HG02610 (cell line): ENCODE measurements around the gene BTRC.

Experiments used
- ATAC-seq: cut with Tn5 transposase; IDR thresholded peaks from one replicate; pipeline ENCODE4 v1.9.1; 2021; ENCODE audit warnings: mild to moderate bottlenecking, moderate library complexity; ENCODE audit not compliant: unreplicated experiment

BTRC gene

DNA sequence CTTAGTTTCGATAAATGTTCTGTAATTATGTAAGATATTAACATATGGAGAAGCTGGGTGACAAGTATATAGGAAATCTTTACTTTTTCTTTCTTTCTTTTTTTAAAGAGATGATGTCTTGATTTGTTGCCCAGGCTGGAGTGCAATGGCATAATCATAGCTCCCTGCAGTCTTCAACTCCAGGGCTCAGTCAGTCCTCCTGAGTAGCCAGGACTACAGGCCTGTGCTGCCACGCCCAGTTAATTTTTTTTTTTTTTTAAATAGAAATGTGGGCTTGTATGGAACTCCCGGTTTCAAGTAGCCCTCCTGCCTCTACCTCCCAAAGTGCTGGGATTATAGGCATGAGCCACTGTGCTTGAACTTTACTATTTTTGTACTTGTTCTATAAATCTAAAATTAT lies 122.4 kb downstream of the BTRC start:
- ATAC-seq = no peak

GRCh38 chr10:101478956-101479355 lies 125.0 kb downstream of the BTRC start:
- no peak for ATAC-seq

- ATAC-seq = no peak
Observed at GRCh38 chr10:101481256-101481655, 127.3 kb downstream of the BTRC start.

DNA sequence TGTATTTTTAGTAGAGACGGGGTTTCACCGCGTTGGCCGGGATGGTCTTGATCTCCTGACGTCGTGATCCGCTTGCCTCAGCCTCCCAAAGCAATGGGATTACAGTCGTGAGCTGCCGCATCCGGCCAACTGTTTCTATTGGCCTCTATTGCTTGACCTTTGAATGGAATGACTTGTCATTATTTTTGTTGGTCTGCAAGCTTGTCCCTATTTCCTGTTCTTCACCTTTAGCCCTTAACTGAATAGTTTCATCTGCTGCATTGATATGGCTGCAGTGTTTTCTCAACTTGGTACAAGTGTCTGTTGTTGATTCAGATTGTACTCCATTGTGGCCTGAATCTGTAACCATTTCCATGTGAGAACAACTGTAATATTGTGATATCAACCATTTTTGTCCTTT lies 128.6 kb downstream of the BTRC start:
- ATAC-seq = no peak

GRCh38 chr10:101484175-101484745 lies 130.3 kb downstream of the BTRC start:
- ATAC-seq = no peak

DNA sequence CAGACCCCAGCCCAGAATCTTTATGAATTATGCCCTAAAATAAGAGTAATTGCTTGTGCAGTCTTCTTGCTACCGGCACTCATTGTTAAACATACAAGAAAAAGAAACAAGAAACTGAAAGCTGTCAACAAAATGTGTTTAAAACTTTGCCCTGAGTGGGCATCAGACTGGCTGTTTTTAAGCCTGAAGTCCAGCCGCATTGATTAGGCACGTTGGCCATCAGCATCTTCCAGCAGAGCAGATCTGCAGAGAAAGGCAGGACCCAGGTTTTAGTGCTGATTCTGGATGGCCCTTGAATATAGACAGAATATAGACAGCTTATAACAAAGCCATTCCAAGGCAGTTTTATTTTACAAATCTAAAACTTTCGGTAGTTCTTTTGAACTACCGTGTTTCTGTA lies 131.2 kb downstream of the BTRC start:
- ATAC-seq = no peak

DNA sequence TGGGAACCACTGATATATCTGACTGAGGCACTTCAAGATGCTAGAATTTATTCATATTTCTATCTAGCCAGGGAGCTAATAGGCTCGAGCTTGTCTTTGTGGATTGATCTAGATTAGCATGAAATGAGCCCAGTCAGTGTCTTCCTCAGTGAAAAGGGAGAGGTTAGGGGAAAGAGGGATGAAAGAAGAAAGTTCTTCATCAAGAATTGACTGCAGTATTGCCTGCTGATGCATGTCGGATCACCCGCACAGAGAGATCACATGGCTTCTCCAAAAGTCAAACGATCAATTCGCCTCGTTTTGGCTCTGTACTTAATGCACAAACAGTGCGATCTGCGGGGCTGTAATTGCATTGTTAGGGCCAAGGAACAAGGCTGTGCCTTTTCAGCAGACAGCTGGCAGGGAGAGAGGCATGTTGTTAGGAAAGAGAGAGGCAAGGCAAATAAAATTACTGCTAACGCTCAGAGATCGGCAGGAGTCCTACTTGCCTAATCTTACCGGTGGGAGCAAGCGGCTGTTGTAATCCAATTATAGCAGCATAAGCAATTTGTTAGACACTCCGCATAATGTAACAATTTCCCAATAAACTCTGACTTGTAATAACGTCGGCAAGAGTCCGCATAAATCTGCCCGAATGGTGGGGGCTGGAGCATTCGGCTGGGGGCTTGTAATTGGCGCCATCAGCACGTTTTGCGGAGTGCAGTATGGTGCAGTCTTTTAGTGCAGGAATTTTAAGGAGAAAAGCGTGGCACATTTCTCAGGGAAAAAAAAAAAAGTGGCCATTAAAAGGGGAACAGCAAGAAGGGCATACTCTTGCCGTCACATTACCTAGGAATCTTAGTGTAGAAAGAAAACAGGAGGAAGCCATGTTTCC lies 132.0 kb downstream of the BTRC start:
- ATAC-seq = no peak

DNA sequence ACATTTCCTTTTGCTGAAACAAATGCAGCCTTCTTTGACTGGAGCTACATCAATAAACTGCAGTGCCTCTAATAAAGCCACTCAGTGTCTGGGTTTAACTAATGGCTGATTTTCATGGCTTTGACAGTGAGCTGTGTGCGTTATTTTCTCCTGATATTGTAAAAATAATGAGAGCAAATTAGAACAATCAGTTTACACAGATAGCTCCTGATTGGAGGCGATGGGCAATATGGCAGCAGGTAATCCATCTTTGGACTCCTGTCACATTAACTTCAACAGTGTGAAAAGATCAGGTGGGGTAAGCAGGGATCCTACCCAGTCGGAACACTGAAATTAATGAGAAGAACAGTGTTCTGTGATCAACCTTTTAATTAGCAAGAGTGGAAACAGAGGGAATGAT lies 133.4 kb downstream of the BTRC start:
- no peak for ATAC-seq

DNA sequence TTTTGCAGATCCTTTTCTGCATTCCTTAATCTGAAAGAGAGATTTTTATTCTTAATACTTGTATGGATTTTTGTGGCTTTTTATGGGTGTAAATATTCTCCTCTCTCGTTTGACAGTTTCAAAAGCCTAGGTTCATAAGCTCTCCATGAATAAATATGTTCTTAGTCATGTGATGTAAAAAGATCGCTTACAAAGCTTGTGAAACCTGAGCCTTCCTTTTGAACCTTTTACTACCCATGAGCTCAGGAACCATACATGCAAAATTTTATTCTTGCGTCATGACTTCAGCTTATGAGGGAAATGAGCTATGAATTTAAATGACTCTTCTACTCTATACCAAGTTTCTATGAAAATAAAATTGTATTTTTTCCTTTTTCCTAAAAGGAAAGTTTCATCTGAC lies 135.4 kb downstream of the BTRC start:
- no peak for ATAC-seq

DNA sequence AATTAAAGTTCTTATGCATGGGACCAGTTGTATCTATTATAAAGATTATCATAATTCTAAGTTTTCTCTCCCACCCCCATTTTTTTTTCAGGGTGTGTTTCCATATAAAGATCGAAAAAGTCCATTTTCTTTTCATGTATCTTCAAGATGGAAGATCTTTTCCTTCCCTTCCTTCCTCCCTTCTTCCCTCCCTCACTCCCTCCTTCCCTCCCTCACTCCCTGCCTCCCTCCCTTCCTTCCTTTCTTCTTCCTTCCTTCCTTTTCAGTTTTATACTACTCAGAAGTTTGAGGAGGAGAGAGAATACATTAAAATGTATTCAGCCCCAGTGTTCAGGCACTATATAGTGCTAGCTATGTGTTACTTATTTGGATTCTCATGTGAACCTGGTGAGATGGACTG lies 136.1 kb downstream of the BTRC start:
- ATAC-seq = no peak

GRCh38 chr10:101492205-101492604 lies 138.2 kb downstream of the BTRC start:
- no peak for ATAC-seq

DNA sequence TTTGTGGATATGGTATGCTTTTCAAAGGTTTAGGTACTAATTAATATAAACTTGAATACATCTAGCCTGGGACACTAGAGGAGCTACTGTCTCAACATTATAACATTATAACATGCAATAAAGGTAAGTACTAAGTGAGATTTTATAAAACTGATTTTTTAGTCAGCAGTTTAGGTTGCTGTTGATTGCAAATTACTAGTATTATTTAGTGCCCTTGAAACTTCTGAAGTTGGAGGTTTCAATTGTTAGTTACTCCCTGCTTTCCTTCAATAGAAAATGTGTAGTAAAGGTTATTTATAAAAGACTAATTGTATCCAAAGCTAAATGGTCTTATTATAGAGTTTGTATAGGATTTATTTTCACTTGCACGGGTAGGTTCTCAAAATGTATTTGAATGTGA lies 138.8 kb downstream of the BTRC start:
- no peak for ATAC-seq

GRCh38 chr10:101493249-101493648 lies 139.3 kb downstream of the BTRC start:
- ATAC-seq = no peak

- ATAC-seq = no peak
Observed at GRCh38 chr10:101493782-101494281, 139.9 kb downstream of the BTRC start.

GRCh38 chr10:101494650-101495049 lies 140.7 kb downstream of the BTRC start:
- no peak for ATAC-seq

DNA sequence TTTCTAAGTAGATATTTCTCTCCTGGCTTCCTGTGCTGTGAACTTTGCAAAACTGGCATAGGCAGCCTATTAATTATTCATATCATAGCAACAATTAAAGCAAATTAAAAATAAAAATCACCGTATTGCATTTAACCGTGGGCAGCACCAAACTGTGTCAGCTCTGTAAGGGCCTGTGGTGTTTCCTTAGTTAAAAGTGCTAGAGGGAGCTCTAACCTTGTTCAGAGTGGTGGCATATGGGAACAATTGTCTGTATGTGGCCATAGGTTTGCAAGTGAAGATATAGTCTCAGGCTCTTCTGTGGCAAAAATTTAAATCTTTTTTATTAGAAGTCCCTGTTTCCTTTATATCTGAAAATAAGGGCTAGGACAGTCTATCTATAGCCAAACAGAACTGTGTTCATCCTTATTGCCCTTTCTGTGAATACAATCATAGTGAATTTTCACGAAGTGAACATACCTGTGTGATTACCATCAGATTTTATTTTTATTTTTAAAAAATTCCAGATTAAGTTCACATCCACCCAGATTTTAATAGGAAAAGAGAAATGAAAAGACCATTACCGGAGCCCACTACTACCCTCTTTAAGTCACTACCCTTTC lies 141.5 kb downstream of the BTRC start:
- ATAC-seq = no peak

- no peak for ATAC-seq
Observed at GRCh38 chr10:101504438-101504837, 150.5 kb downstream of the BTRC start.

DNA sequence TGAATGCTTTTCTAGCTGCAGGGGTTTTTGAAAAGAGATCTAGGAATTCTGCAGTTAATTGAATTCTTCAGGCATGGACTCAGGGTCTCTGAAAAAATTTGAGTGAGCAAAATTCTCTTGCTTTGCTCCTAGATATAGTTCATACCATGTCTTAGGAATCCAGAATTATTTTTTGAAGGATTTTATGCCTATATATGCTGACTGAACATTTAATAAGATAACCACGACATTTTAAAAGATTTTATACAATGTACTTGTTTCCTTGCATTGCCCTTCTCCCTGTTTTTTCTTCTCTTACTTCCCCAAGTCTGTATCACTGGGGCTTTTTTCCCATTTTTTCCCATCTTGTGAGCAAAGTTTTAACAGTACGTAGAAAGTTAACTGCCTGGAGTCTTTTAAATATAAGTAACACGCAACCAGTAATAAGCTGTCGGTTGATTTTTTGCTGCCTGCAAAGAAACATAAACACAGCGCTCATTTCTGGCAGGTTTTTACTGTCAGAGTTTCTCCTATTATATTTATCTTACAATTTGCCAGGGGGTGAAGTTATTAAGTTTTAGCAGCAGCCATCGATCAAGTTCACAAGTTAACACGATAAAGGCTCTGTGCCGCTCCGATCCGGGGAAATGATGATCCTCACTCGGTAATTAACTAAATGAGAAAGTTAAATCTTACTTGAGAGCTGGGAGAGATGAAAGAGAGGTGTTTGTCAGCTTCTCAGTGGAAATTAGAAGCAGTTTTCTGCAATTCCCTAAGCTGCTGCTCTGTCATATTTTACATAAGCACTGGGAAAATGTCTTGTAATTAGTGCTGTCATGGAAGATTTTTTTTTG lies 153.1 kb downstream of the BTRC start:
- ATAC-seq = no peak

GRCh38 chr10:101507828-101508227 lies 153.9 kb downstream of the BTRC start:
- ATAC-seq = no peak

DNA sequence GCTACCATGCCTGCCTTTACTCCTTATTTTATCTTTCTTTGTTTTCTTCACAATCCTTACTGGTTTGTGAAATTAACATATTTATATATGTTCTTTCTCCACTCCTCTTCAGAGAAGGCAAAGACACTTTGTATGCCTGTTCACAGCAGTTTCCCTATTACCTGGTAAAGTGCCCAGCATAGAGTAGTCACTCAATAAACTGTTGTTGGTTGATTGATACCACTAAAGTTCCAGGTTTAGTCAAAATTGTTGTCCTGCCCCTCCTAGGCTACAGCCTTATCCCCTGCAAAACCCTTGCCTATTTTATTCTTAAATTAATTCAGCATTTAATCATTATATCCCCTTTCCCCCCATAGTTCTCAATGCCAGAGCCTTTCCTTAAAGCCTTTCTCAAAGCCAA lies 158.0 kb downstream of the BTRC start:
- no peak for ATAC-seq

GRCh38 chr10:101512738-101513137 lies 158.8 kb downstream of the BTRC start:
- ATAC-seq = no peak
